Tibial artery (tissue), 4 donors: ENCODE results near the gene FSTL4.

ENCODE experiments used
- DNase-seq, 2 donors: peaks; one replicate each; pipeline ENCODE4 v3.0.0-alpha.2; 2019
- H3K27ac ChIP-seq, 2 donors: fragments of 200-600 bp; sonication (generic) in 1 of 2; 1 replicate in 1 of 2; 2 replicates in 1 of 2; pipeline ENCODE4 v1.5.1; 2018 to 2019; ENCODE audit warnings: mild to moderate bottlenecking in 1 of 2
- H3K27me3 ChIP-seq, 2 donors: fragments of 200-600 bp; sonication (generic) in 1 of 2; one replicate each; pipeline versions ENCODE4 v1.5.1 to v1.6.0; 2016 to 2019
- H3K36me3 ChIP-seq, 3 donors: fragments of 200-600 bp; sonication (generic) in 2 of 3; one replicate each; pipeline ENCODE4 v1.5.1; 2016 to 2019; ENCODE audit warnings: mild to moderate bottlenecking in 2 of 3
- H3K4me1 ChIP-seq, 4 donors: fragments of 200-600 bp; sonication (generic) in 2 of 4; 1 replicate in 3 of 4; 2 replicates in 1 of 4; pipeline ENCODE4 v1.5.1; 2016 to 2019
- H3K4me3 ChIP-seq, 2 donors: fragments of 200-600 bp; sonication (generic) in 1 of 2; 1 replicate in 1 of 2; 2 replicates in 1 of 2; pipeline ENCODE4 v1.5.1; 2018 to 2019; ENCODE audit warnings: mild to moderate bottlenecking in 2 of 2
- H3K9me3 ChIP-seq, 3 donors: fragments of 200-600 bp; sonication (generic) in 1 of 3; one replicate each; pipeline ENCODE4 v1.5.1; 2016 to 2019
- intact Hi-C: fragments of 100-400 bp; cut with DNase I; formaldehyde crosslinking; loops from one replicate; pipeline ENCODE4 v1.15.0; 2023; ENCODE audit warnings: low total_unique reads
- TF ChIP-seq, protein P1 (sequence below), 2 experiments: fragments of 200-600 bp in 1 of 2; fragments of 450-650 bp in 1 of 2; IDR thresholded peaks; one replicate each; pipeline ENCODE4 v1.5.1; 2017 to 2019; ENCODE audit warnings: antibody characterized with exemption in 2 of 2, mild to moderate bottlenecking in 1 of 2, moderate library complexity in 1 of 2

FSTL4 gene

DNA sequence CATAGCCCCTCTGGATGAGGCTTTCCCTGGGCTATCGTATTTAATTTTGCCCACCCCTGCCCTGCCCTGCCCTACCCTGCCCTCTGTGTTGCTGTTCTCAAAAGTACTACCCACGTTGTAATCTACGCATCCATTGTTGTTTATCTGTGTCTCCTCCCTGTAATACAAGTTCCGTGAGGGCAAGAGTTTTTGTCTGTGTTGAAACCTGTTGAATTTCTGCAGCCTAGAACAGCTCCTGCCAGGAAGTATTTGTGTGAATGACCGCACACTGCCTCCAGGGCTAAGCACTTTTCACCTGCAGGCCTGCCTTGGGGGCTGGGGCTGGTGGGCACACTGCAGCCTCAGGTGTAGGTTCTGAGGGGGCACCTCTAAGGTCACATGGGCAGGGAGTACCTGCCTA is 315.7 kb downstream of the FSTL4 start:
- Histone ChIP-seq H3K9me3 (no peaks in the 10 kb centered on the region), H3K27me3 (peaks cover 0 to 10% of the 10 kb centered on the region in 2 donors), H3K27ac (no peak overlapping the region), H3K36me3 (no peaks in the 10 kb centered on the region), H3K4me1 (no peaks in the 10 kb centered on the region), H3K4me3 (no peak overlapping the region)
- intact Hi-C loops, result no loop called here
- TF ChIP-seq, protein P1, sequence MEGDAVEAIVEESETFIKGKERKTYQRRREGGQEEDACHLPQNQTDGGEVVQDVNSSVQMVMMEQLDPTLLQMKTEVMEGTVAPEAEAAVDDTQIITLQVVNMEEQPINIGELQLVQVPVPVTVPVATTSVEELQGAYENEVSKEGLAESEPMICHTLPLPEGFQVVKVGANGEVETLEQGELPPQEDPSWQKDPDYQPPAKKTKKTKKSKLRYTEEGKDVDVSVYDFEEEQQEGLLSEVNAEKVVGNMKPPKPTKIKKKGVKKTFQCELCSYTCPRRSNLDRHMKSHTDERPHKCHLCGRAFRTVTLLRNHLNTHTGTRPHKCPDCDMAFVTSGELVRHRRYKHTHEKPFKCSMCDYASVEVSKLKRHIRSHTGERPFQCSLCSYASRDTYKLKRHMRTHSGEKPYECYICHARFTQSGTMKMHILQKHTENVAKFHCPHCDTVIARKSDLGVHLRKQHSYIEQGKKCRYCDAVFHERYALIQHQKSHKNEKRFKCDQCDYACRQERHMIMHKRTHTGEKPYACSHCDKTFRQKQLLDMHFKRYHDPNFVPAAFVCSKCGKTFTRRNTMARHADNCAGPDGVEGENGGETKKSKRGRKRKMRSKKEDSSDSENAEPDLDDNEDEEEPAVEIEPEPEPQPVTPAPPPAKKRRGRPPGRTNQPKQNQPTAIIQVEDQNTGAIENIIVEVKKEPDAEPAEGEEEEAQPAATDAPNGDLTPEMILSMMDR (IDR thresholded peaks at IDR 0.05), result no peak
- no peak for DNase-seq

DNA sequence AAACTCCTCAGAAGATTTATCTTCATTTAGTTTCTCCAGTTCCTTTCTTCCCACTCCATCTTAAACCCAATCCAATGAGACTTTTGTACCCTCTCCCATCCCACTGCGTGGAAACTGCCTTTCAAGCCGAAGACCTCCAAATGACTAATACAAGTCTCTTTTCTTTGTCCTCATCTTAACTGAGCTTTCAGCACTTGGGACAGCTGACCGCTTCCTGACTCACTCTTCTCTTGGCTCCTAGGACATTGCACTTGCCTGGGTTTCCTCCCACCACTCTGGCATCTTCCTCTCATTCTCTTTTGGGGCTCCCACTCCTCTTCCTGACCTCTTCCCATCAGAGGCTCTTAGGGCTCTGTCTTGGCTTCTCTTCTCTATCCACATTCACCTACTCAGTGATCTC is 316.8 kb downstream of the FSTL4 start:
- H3K27me3 ChIP-seq, result peaks cover 0 to 8% of the 10 kb centered on the region in 2 donors
- DNase-seq, result no peak
- H3K9me3 ChIP-seq, result no peaks in the 10 kb centered on the region
- H3K36me3 ChIP-seq, result no peaks in the 10 kb centered on the region
- TF ChIP-seq, protein P1 (IDR thresholded peaks at IDR 0.05), result no peak
- intact Hi-C loops, result no loop called here
- no peak overlapping the region for H3K4me3 ChIP-seq
- no peak overlapping the region for H3K27ac ChIP-seq
- no peaks in the 10 kb centered on the region for H3K4me1 ChIP-seq

DNA sequence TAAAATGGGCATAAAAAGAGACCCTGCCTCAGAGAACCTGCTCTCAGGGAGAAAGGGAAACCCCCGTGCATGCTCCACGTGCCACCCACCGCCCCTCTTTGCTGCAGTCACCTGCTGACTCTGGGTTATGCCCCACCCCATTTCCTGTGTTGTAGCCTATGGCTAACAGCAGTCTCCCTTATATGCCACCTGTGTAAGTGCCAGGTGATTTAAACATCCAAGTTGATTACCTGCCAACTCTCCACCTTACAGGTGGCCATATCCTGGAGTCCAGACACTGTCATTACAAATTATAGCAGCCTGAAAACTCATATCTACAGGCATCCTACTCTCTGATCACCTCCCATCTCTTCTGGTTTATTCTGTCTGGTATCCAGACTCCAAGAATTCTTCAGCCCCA is 318.0 kb downstream of the FSTL4 start:
- H3K9me3 ChIP-seq, result no peaks in the 10 kb centered on the region
- no peak overlapping the region for H3K4me3 ChIP-seq
- TF ChIP-seq, protein P1 (IDR thresholded peaks at IDR 0.05), result no peak
- no peak overlapping the region for H3K27ac ChIP-seq
- no peaks in the 10 kb centered on the region for H3K36me3 ChIP-seq
- DNase-seq, result no peak
- H3K4me1 ChIP-seq, result no peaks in the 10 kb centered on the region
- intact Hi-C loops, result no loop called here
- peaks cover 0 to 8% of the 10 kb centered on the region in 2 donors for H3K27me3 ChIP-seq

DNA sequence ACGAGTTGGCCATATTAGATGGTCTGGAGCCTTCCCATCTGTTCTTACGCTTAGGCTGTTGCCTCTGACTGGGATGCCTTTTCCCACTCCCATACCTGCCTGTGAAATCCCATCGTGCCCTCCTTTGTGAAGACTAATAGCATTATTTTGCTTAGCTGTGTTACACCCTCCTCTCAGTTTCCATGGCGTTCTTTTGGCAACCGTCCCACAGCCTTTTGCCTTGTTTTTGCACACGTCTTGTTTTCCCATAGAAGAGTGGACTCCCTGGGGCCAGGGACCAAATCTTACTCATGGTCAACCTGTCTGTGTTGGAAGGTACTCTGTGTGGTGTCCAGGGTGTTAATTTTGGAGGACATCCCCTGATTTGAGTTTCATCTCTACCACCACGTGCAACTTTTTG is 318.4 kb downstream of the FSTL4 start:
- Histone ChIP-seq H3K27ac (no peak overlapping the region), H3K27me3 (peaks cover 0 to 8% of the 10 kb centered on the region in 2 donors), H3K4me3 (no peak overlapping the region), H3K9me3 (no peaks in the 10 kb centered on the region), H3K36me3 (no peaks in the 10 kb centered on the region), H3K4me1 (no peaks in the 10 kb centered on the region)
- intact Hi-C loops, result no loop called here
- DNase-seq, result no peak
- TF ChIP-seq, protein P1 (IDR thresholded peaks at IDR 0.05), result no peak

- TF ChIP-seq, protein P1 (IDR thresholded peaks at IDR 0.05), result no peak
- Histone ChIP-seq H3K4me3 (no peak overlapping the region), H3K9me3 (no peaks in the 10 kb centered on the region), H3K36me3 (no peaks in the 10 kb centered on the region), H3K4me1 (no peaks in the 10 kb centered on the region), H3K27ac (no peak overlapping the region), H3K27me3 (peaks cover 0 to 8% of the 10 kb centered on the region in 2 donors)
- intact Hi-C loops, result no loop called here
- DNase-seq, result no peak
Measured at GRCh38 chr5:133292300-133292699, 320.0 kb downstream of the FSTL4 start.

- Histone ChIP-seq H3K4me3 (no peak overlapping the region), H3K36me3 (no peaks in the 10 kb centered on the region), H3K4me1 (no peaks in the 10 kb centered on the region), H3K27me3 (peaks cover 0 to 5% of the 10 kb centered on the region in 2 donors), H3K9me3 (no peaks in the 10 kb centered on the region), H3K27ac (no peak overlapping the region)
- no peak for DNase-seq
- intact Hi-C loops, result no loop called here
- TF ChIP-seq, protein P1 (IDR thresholded peaks at IDR 0.05), result no peak
Measured at GRCh38 chr5:133291524-133291923, 320.8 kb downstream of the FSTL4 start.
